Measurements from ENCODE around the gene YWHAQ.

- TF ChIP-seq CTCF (IDR thresholded peaks at IDR 0.05) (no peak), POLR2A (IDR thresholded peaks at IDR 0.05) (no peak)
Measured at GRCh38 chr2:9595746-9596145, 35.1 kb downstream of the YWHAQ start.
